RKO (cell line): ENCODE data around the gene CLMP.

Experiments
- DNase-seq: peaks from one replicate; pipeline ENCODE4 v3.0.0-alpha.2; 2016; ENCODE audit warnings: low spot score

CLMP gene

DNA sequence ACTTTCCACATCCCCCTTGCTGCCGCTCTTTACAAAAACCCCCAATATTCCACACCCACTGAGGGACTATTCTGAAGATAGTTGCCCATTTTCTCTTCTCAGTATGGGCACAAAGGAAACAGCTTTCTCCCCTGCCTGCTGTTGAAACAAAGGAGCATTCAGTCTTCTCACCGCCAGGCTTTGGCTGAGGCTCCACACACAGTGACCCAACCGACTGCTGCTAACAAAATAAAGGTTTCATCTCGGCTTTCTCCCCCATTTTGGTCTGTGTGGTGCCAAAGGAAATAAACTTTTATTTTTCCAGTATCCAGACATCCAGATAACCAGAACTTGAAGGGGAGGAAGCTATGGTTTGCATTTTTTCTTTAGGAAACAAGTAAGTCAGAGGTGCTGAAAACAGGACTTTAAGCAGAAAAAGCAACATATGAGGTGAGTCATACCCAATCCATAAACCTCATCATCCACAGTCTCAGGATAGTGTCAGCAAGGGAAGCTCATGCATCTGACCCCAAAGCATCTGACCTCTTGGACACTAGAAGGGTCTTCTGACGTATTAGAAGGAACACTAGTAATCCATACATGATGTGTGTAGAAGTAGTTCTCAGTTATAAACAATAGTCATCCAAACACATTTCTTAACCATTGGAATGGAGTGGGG is 6.4 kb downstream of the CLMP start:
- DNase-seq, result peak; percentile 29

DNA sequence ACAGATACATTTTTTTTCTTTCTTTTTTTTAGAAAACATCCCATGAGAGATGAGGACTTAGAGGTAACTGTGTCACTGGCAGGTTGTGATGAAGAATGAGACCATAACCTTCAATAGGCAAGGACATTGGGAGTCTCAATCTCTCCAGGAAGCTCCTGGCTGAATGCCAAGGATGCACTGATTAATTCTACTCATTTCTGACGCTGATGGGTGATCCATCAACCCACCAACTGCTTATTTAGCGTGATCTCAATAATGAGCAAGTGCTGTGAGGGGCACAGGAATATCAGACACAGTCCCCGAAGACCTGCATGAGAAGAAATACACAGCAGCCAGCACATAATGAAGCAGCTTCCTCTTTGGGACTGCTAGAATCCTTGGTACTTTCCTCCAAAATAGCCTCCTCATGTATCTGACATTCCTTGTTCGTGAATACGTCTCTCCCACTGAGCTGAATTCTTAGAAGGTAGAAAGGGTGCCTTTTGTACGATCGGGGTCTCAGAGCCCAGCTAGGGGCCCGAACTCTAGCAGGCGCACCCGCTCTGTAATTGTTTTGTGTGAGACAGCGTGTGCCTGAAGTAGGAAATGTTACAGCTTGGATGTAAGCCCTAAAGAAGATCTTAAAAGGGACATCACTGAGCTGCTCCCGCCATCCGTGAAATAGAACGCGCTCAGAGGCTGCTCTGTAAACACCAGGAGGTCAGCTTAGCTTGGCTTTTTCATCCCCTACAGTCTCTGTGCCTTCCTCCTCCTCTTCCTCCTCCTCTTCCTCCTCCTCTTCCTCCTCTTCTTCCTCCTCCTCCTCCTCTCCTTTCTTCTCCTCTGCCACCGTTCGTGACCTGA is 7.2 kb downstream of the CLMP start:
- DNase-seq, result no peak

DNA sequence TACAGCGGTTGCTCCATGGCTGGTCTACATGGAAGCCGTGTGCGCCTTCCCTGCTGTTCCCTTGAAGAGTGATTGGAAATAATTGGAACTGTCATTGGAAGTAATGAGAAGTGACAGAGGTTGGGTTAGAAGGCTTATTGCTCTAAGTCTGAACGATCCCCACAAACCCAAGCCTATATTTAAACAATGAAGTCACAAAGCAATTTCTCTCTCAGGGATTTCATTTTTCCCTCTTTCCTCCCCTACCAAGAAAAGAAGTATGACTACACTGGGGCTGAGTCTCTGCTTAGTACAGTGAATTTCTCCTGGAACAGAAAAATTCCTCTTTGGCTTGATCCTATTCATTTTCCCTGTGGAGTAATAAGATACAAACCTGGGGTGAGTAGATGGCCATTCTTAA is 7.8 kb downstream of the CLMP start:
- no peak for DNase-seq

DNA sequence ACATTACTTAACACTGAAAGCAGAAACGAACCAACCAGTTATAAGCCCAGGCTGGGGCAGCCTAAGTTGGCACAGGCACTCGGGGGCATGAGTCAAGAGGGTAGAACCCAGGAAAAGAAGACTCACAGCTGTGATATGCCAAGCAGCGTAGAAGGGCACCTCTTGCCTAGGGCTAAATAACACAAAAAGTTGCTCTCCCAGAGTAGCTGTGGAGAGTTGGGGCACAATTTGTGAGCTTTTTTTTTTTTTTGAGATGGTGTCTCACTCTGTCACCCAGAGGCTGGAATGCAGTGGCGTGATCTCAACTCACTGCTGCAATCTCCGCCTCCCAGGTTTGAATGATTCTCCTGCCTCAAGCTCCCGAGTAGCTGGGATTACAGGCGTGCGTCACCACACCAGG is 8.8 kb downstream of the CLMP start:
- no peak for DNase-seq

DNA sequence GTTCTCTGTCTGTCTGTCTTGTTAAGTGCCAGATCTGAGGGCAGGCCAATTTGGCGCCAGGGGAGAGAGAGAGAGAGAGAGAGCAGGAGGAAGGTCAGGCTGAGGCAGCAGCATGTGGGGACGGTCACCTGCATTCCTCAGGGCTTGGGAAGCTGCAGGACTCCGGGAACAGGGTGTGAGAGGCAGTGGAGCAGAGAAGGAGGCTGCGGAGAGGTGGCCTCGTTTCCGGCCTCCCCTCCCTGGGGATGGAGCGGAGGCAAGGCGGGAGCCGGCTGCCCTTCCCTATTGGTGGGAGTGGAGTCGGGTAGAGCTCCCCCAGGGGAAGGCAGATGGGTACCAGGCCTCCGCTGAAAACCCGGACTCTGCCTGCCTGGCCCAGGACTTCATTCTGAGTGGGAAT is 9.7 kb downstream of the CLMP start:
- DNase-seq, result no peak

DNA sequence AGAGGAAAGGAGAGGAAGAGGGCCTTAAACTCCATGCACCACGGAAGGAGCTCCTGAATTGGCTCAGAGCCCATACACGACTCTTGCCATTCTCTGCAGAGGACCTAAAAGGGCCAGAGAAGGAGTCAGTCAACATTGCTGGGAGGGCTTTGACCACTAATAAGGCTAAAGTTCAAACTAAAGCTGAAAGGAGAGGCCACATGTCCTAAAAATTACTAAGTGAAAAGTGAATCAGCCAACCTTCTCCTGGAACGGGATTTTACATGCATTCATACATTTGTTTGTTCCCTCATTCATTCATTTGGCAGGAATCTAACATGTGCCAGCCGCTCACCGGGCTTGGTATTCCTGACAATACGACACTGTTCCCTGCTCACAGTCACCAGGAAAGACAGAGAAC is 10.5 kb downstream of the CLMP start:
- no peak for DNase-seq

DNA sequence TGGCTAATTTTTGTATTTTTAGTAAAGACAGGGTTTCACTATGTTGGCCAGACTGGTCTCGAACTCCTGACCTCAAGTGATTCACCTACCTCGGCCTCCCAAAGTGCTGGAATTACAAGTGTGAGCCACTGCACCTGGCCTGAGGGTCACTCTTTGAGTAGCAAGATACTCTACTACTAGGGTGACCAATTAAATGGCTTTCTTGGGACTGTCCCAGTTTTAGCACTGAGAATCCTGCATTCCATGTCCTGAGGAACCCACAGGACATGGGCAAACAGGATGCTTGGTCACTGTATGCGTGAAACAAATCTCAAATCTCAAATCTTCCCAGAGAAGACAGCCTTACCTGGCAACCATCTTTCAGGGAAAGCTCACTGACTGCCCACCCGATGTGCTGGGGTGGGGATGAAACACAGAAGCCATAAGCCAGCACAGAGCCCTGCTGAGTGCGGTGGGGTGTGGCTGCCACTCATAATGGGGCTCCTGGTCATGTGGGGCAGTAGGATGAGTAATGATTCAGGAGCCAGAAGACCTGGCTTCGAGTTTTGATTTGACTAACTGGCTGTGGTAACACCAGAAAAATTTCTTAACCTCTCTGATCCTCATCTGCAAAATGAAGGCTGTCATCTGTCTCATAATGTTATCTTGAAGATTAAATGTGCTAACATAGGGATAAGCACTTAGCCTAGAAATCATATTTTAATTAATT is 11.5 kb downstream of the CLMP start:
- no peak for DNase-seq

DNA sequence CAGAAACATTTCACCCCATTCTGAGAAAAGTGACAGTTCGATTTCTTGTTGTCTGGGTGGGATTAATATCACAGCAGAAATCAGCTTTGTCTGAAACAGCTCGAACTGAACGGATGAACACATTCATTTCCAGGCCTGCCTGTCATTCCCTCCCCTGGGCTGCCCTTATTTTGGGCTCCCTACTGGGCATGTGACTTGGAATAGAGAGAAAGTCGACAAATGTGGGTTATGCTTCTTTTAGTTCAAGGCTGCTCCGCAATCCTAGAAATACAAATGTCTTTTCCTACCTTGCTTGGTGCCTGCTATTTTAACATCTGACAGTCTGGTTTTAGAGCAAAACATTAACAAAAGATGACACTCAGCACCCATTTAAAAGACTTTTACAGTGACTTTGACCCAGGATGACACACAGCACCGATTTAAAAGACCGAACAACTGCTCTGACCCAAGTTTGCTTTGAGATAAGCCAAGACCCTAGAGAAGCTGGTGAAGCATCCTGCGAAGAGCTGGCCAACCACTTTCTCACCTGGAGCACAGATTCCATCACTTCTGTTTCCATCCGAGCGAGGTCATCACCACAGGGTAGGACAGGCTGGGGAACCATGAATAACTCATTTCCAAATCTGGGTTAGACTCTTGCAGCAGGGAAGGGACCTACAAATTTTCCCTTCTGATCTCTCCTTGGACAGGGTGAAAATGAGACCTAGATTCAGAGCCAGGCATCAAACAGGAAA is 13.1 kb downstream of the CLMP start:
- DNase-seq, result no peak

DNA sequence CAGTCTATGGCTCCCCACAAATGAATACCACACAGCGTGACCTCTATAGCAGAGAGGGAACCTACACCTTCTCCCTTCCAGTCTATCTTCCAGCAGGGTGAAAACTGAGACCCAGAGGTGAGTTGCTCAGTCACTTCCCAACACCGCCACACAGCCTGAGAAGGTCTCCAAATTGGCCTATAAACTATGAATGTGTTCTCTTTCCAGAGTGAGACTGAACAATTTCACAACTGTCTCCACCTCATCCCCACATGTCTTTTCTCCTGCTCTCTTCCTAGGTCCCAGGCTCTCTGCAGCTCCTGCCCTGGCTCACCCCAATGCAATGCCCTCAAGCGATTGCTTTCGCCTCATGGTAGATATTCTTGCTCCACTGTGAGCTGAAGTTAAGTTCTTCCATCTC is 14.0 kb downstream of the CLMP start:
- no peak for DNase-seq

DNA sequence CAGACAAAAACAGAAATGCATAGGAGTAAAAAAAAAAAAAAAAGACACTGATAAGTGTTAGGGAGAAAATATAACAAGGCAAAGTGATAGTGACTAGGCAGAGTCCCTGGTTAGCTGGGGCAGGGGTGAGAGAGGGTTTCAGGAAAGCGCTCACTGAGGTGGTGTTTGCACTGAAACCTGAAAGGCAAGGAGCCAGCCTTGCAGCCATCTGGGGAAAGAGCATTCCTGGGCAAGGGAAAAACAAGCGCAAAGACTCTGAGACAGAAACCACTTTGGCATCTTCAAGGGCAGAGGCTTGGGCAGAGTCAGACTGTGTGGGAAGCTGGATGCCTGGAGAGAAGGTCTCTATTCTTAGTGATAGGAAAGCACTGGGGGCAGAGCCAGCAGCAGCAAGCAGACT is 14.5 kb downstream of the CLMP start:
- no peak for DNase-seq

DNA sequence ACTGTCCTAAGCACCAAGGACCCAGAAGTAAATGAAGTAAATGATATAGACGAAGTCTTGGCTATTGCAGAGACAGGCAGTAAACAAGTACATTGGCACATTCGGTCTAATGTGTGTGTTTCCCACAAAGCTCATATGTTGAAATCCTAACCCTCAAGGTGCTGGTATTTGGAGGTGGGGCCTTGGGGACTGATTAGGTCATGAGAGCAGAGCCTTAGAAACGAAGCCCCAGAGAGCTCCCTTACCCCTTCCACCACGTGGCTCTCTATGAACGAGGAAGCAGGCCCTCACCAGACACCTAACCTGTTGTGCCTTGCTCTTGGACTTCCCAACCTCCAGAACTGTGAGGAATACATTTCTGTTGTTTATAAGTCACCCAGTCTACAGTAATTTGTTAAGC is 14.9 kb downstream of the CLMP start:
- no peak for DNase-seq

DNA sequence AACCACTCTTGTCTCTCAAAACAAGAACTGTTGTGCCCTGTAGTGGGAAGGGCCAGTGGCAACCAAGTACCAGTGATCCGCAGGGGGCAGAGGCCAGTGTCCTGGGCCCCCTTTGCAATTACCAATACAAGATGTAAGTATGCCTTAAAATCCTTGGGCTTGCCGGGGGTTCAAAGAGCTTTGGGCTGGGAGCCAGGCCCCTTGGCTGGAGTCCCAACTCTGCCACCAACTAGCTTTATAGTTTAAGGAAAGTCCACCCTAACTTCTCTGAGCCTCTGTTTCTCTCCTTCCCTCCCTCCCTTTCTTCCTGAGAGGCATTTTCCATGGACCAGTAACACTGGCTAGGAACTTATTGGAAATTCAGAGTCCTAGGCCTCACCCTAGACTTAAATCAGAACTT is 15.5 kb downstream of the CLMP start:
- no peak for DNase-seq

DNA sequence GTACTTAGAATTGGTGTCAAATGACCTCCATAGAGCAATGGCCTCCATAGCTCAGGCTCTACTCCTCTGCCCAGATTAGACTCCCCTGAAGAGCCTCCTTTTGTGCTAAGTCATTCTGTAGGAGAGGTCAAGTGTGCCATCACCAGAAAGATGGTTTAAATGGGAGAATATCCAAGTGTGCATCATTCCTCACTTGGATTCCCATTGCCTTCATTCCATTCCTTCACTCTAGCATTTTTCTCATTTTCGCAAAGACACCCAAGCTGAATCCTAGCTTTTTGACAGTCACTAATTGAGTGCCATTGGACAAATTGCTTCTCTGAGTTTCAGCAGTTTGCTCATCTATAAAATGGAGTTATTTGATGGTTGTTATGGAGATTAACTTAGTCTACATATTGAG is 16.9 kb downstream of the CLMP start:
- no peak for DNase-seq

DNA sequence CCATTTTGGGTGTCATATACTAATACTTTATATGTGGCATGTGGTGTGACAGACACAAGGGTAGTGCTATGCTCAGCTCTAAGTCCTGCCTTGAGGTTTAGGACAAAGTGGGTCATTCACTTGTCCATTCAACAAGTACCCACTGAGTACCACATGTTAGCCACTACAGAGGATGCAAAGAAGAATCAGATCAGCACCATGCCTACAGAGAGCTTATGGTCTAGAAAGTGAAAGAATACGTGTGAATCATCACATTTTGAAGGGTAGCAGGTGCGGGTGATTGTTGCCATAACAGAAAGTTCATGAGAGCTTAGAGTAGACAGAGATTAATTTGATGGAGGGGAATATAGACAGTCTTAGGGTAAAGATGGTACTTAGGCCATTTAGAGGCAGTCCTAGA is 18.3 kb downstream of the CLMP start:
- DNase-seq, result no peak

DNA sequence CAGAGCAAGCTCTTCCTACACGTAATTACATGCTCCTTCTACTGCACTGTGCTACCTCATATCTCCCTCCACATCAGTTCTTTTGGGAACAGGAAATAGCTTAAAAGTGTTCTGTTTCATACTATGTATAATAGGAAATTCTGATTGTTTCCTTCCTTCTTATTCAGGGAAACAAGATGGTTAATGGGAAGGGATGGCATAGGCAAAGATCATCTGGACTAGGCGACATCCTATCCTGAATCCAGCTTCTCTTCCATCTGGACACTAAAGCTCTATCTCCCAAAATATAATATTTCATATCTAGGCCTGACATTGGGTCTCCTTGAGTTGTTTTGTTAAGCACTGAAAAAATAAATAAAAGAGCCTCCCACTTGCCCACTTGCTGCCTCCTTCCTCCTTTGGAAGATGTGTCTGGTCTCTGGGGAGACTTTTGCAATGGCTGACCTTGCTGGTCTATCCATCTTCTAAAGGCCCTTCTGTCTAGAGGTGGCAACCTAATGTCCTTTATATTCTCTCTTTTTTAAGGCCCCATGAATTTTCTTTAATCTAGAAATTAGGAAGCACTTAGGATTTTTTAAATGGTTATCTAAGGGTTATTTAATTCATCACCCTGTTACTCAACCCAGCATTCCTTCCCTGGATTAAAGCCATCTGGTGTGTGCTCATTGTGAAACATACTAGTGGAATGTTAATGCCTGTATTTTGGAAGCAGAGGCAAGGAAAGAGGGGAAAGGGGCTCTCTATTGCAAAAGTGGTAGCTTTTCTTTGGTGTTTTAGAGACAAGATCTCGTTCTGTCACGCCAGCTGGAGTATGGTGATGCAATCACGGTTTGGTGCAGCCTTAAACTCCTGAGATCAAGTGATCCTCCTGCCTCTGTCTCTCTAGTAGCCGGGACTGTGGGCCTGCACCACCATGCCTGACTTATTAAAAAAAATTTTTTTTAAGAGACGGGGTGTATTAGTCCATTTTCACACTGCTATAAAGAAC is 20.6 kb downstream of the CLMP start:
- peak; percentile 28 for DNase-seq

DNA sequence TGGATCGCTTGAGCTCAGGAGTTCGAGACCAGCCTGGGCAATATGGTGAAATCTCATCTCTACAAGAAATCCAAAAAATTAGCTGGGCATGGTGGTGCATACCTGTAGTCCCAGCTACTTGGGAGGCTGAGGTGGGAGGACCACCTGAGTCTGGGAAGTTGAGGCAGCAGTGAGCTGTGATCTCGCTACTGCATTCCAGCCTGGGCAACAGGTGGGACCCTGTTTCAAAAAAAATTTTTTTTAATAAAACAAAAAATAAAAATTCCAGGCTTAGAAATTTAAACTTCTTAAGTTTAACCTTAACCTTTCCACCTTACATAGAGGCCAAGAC is 21.2 kb downstream of the CLMP start:
- DNase-seq, result no peak

DNA sequence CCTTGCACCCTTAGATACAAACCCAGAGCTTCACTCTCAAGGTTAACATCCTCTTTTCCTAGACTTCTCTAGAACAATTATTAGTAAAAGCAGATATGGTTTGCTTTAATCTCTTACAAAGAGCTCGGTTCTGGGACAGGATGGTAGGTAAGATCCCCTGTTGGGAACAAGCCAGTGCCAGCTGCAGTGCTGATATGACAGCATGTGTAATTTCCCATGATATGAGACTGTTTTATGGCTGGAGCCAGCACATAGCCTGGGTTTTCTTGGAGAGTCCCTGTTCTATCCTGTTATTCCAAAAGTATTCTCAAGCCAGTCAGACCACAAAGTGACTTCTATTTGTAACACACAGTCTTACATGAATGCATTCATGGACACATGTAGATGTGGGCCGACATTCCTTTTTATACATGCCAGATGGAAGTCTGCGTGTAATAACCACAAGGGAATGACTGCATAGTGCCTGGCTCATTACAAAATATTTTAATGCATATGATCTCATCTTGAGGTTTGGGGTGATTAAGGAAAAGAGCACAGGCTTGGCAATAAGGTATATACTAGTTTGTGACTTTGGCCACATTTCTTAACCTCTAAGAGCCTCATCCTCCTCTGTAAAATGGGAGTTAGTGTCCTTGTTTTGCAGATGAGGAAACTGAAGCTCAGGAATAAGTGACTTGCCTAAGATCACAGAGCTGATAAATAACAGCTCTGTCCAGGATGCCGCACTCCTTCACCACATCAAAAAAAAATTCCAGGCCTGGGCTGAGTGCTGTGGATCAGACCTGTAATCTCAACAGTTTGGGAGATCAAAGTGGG is 21.8 kb downstream of the CLMP start:
- DNase-seq, result peak; percentile 80

DNA sequence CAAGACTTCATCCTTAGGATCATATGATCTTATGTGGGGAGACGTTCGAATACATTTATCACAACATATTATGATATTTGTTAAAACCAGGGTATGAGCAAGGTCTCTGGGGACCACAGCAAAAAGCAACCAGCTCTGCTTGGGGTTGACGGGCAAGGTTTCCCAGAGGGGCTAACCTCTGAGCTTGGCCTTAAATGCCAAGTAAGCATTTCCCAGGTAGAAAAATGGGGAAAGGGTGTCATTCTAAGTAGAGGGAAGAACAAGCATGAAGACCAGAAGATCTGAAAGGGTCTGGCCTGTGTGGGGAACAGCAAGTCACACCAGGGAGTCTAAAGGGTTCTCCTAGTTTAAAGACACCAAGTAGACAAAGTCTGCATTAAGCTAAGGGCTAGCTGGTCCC is 24.1 kb downstream of the CLMP start:
- DNase-seq, result no peak

DNA sequence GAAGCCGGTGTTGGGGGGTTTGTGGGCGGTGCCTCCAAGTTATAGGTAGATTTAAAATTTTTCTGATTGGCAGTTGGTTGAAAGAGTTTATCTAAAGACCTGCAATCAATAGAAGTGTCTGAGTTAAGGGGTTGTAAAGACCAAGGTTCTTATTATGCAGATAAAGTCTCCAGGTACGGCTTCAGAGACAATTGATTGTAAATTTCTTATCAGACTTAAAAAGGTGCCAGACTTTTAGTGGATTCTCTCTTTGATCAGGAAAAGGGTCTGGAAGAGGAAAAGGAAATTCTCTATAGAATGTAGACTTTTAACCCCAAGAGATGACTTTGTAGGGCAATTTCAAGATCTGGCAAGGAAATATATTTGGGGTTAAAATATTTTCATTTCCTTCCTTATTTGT is 25.2 kb downstream of the CLMP start:
- no peak for DNase-seq

DNA sequence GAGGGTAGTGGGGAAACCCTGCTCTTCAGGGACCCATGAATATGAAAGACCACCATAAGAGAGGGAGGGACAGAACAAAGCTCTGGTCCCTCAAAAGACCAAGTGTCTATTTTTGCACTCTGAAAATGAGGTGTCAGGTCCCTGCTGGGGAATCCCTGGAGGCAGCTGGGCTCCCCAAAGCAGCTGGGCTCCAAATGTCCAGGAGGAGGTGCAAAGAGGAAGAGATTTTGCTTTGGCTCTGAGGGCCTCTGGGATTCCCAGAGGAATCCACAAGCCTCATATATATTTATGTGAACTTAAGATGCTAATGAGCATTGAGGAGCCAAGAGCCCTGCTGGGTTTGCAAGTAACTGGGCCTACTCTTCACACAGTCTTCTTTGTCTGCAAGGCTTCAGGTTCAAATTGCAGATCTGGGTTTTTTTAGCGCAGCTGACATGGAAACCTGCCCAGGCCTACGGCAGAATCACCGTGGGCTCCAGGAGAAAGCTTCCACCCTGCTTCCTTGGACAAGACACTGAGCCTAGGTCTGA is 26.0 kb downstream of the CLMP start:
- no peak for DNase-seq
